GM23338 (cell line): ENCODE results near the gene DNAJC16. TPM values are rescaled to one million over a fixed set of nuclear protein-coding genes. Genes with fewer than 3 reads are reported as not detected.

Source experiments
- ATAC-seq: fragments of 200-7000 bp; cut with Tn5 transposase; 3 replicates; pipeline ENCODE4 v1.9.1; 2020
- DNase-seq: peaks from one replicate; pipeline ENCODE4 v3.0.0-alpha.2; 2015; ENCODE audit warnings: low spot score
- H2AFZ ChIP-seq: fragments of 200-600 bp; sonication (generic); 2 replicates; pipeline ENCODE4 v1.8.0; 2016; ENCODE audit warnings: antibody characterized with exemption, mild to moderate bottlenecking, moderate library complexity
- H3F3A ChIP-seq: fragments of 200-600 bp; sonication (generic); replicated peaks from 2 replicates; pipeline ENCODE4 v1.8.0; 2017; ENCODE audit warnings: antibody characterized with exemption, mixed run types, low read depth
- H3K27ac ChIP-seq: fragments of 200-600 bp; sonication (generic); 2 replicates; pipeline ENCODE4 v1.6.1; 2016; ENCODE audit warnings: low read depth
- H3K27me3 ChIP-seq: fragments of 200-600 bp; sonication (generic); 2 replicates; pipeline ENCODE4 v1.8.0; 2016; ENCODE audit warnings: mild to moderate bottlenecking, mixed run types, moderate library complexity; ENCODE audit not compliant: insufficient read depth
- H3K36me3 ChIP-seq: fragments of 200-600 bp; sonication (generic); 2 replicates; pipeline ENCODE4 v1.8.0; 2016; ENCODE audit warnings: mild to moderate bottlenecking; ENCODE audit not compliant: insufficient read depth
- H3K4me1 ChIP-seq: fragments of 200-600 bp; sonication (generic); 2 replicates; pipeline ENCODE4 v1.8.0; 2016; ENCODE audit warnings: mild to moderate bottlenecking, moderate library complexity; ENCODE audit not compliant: insufficient read depth
- H3K4me2 ChIP-seq: fragments of 200-600 bp; sonication (generic); 2 replicates; pipeline ENCODE4 v1.7.1; 2017; ENCODE audit warnings: mixed run types
- H3K4me3 ChIP-seq: fragments of 200-600 bp; sonication (generic); 2 replicates; pipeline ENCODE4 v1.6.1; 2016; ENCODE audit warnings: mixed run types
- H3K79me2 ChIP-seq: fragments of 200-600 bp; sonication (generic); replicated peaks from 2 replicates; pipeline ENCODE4 v1.8.0; 2017; ENCODE audit warnings: mild to moderate bottlenecking; ENCODE audit not compliant: insufficient read depth
- H3K9me2 ChIP-seq: fragments of 200-600 bp; sonication (generic); 2 replicates; pipeline ENCODE4 v1.8.0; 2017; ENCODE audit not compliant: insufficient read depth
- H4K20me1 ChIP-seq: fragments of 200-600 bp; sonication (generic); replicated peaks from 2 replicates; pipeline ENCODE4 v1.8.0; 2017; ENCODE audit warnings: mild to moderate bottlenecking; ENCODE audit not compliant: insufficient read depth
- H3K27ac Mint-ChIP-seq: 2 replicates; pipeline ENCODE4 v1.8.0; 2020; ENCODE audit warnings: inconsistent platforms, mild to moderate bottlenecking, moderate library complexity, mixed read lengths
- H3K27me3 Mint-ChIP-seq: 3 replicates; pipeline ENCODE4 v1.8.0; 2022; ENCODE audit warnings: low read depth, mild to moderate bottlenecking, moderate library complexity, mixed read lengths, inconsistent platforms; ENCODE audit not compliant: insufficient read depth, poor library complexity
- H3K36me3 Mint-ChIP-seq: 3 replicates; pipeline ENCODE4 v1.8.0; 2021; ENCODE audit warnings: low read depth, mild to moderate bottlenecking, inconsistent platforms, moderate library complexity, mixed read lengths
- H3K4me1 Mint-ChIP-seq: 3 replicates; pipeline ENCODE4 v1.8.0; 2020; ENCODE audit warnings: mild to moderate bottlenecking, inconsistent platforms, mixed read lengths
- H3K4me3 Mint-ChIP-seq: 3 replicates; pipeline ENCODE4 v1.8.0; 2021; ENCODE audit warnings: moderate library complexity, mild to moderate bottlenecking, inconsistent platforms, mixed read lengths
- H3K9me3 Mint-ChIP-seq: 3 replicates; pipeline ENCODE4 v1.8.0; 2020; ENCODE audit warnings: moderate library complexity, mild to moderate bottlenecking, inconsistent platforms, mixed read lengths
- CREB1 ChIP-seq: fragments of 250-450 bp; sonication (Bioruptor Pico); IDR thresholded peaks from 2 replicates; pipeline ENCODE4 v1.5.0; 2020; ENCODE audit warnings: low read depth, mild to moderate bottlenecking, moderate library complexity
- EZH2phosphoT487 ChIP-seq: fragments of 200-600 bp; sonication (generic); IDR thresholded peaks from one replicate; pipeline ENCODE4 v1.8.1; 2018; ENCODE audit warnings: antibody characterized with exemption; ENCODE audit not compliant: unreplicated experiment
- NANOG ChIP-seq: IDR thresholded peaks from 2 replicates; pipeline ENCODE4 v1.6.1; 2016; ENCODE audit warnings: antibody characterized with exemption, borderline replicate concordance
- POLR2AphosphoS5 ChIP-seq: IDR thresholded peaks from 2 replicates; pipeline ENCODE4 v1.6.1; 2016; ENCODE audit warnings: antibody characterized with exemption, low read depth
- STAT1 ChIP-seq: IDR thresholded peaks from one replicate; pipeline ENCODE4 v1.6.1; 2016; ENCODE audit warnings: antibody characterized with exemption; ENCODE audit not compliant: unreplicated experiment
- ZNF114 ChIP-seq: fragments of 250-450 bp; sonication (Bioruptor Pico); IDR thresholded peaks from 2 replicates; pipeline ENCODE4 v1.5.0; 2020; ENCODE audit warnings: mild to moderate bottlenecking, moderate library complexity
- ZNF331 ChIP-seq: fragments of 250-450 bp; sonication (Bioruptor Pico); IDR thresholded peaks from 2 replicates; pipeline ENCODE4 v1.5.0; 2020; ENCODE audit warnings: low read depth, mild to moderate bottlenecking, moderate library complexity
- polyA plus RNA-seq: library from polyadenylated mRNA; unstranded; fragments of >200 nt; fragmentation: Nextera tagmentation; extraction: Ambion mirVana; gene quantifications from 2 replicates; pipeline ENCODE4 v1.2.1, GENCODE V29; 2016
- total RNA-seq: library from RNA; depleted of rRNA; stranded (reverse); fragments of >200 nt; shearing (Covaris generic); gene quantifications from 2 replicates; pipeline ENCODE4 v1.2.3, GENCODE V29; 2014
- TF ChIP-seq, protein P1 (sequence below), 2 experiments: fragments of 200-600 bp in 1 of 2; sonication (generic) in 1 of 2; conservative IDR thresholded peaks; 2 replicates each; pipeline versions ENCODE4 v1.5.1 to v1.6.1; 2016 to 2017; ENCODE audit warnings: antibody characterized with exemption in 2 of 2, low read depth in 2 of 2, mild to moderate bottlenecking in 2 of 2, moderate library complexity in 1 of 2
- TF ChIP-seq, protein P2 (sequence below): IDR thresholded peaks from 2 replicates; pipeline ENCODE4 v1.6.1; 2016; ENCODE audit warnings: antibody characterized with exemption
- TF ChIP-seq, protein P3 (sequence below): IDR thresholded peaks from one replicate; pipeline ENCODE4 v1.6.1; 2018; ENCODE audit warnings: antibody characterized with exemption; ENCODE audit not compliant: unreplicated experiment

The DNAJC16 gene
- total and polyA plus RNA-seq, 2 experiments from 2014 or later: 6.3 to 18.0 TPM

DNA sequence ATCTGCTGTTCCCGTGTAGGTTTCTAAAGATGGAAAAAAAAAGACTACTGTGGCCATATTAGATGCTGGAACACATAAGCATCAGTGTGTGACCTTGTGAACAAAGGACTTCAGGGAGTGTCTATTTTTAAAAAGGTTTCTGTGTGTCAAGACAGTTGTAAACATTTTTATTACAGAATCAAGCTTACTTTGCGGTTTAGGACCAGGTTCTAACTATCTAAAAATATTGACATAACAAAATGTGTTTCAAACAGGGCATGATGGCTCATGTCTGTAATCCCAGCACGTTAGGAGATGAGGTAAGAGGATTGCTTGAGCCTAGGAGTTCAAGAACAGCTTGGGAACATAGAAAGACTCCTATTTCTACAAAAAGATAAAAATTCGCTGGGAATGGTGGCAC lies 83.5 kb downstream of the DNAJC16 start:
- Mint-ChIP-seq H3K4me3 (no peak overlapping the region), H3K9me3 (no peaks in the 10 kb centered on the region), H3K36me3 (no peaks in the 10 kb centered on the region), H3K4me1 (no peaks in the 10 kb centered on the region), H3K27me3 (peaks cover 9% of the 10 kb centered on the region), H3K27ac (no peak overlapping the region)
- H2AFZ ChIP-seq: no peak overlapping the region
- H3F3A ChIP-seq: no peaks in the 10 kb centered on the region
- H3K79me2 ChIP-seq: no peaks in the 10 kb centered on the region
- no peak overlapping the region for H3K27ac ChIP-seq
- TF ChIP-seq CREB1 (CRISPR knock-in tag): no peak
- H4K20me1 ChIP-seq: no peaks in the 10 kb centered on the region
- no peak overlapping the region for H3K4me2 ChIP-seq
- H3K4me1 ChIP-seq: no peaks in the 10 kb centered on the region
- H3K9me2 ChIP-seq: no peaks in the 10 kb centered on the region
- no peak overlapping the region for H3K4me3 ChIP-seq
- H3K27me3 ChIP-seq: no peaks in the 10 kb centered on the region
- DNase-seq: no peak
- no peak for ATAC-seq
- no peaks in the 10 kb centered on the region for H3K36me3 ChIP-seq

DNA sequence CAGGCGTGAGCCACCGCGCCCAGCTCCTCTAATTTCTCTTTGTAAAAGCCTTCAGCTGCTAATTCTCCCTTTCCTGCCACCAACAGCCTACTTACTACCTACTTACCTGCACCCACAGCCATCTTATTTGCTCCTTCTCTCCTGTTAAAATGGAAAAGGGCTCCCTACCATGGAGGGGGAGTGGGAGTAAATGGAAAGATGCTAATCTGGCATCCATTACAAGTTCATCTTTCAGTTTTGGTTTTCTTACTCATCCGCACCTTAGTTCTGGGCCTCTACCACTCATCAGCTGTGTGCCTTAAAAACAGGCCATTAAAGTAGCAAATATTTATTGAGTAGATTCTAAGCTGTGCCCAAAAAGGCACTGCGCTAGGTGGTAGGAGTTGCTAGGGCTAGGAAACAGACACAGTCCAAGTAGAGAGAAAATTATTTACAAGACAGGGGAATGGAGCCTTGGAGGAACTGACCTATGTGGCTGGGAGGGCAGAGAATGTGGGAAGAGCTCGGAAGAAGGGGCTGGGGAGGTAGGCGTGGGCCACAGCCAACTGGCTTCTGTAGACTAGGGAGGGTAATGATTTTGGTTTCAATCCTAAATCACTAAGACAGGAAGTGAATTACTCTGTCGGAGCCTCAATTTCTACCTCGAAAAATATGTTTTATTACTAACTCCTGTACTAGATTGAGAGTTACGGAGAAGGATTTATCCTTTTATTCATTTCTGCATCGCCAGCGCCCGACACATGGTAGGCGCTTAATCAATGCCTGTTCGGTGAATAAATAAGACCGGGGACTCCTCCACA lies 89.9 kb downstream of the DNAJC16 start:
- peak overlapping the region; percentile 76 for H3K27ac ChIP-seq
- TF ChIP-seq POLR2AphosphoS5 (no peak), EZH2phosphoT487 (no peak), NANOG (no peak), STAT1 (no peak), ZNF114 (CRISPR knock-in tag) (no peak), ZNF331 (CRISPR knock-in tag) (no peak), CREB1 (CRISPR knock-in tag) (no peak)
- TF ChIP-seq, protein P1, sequence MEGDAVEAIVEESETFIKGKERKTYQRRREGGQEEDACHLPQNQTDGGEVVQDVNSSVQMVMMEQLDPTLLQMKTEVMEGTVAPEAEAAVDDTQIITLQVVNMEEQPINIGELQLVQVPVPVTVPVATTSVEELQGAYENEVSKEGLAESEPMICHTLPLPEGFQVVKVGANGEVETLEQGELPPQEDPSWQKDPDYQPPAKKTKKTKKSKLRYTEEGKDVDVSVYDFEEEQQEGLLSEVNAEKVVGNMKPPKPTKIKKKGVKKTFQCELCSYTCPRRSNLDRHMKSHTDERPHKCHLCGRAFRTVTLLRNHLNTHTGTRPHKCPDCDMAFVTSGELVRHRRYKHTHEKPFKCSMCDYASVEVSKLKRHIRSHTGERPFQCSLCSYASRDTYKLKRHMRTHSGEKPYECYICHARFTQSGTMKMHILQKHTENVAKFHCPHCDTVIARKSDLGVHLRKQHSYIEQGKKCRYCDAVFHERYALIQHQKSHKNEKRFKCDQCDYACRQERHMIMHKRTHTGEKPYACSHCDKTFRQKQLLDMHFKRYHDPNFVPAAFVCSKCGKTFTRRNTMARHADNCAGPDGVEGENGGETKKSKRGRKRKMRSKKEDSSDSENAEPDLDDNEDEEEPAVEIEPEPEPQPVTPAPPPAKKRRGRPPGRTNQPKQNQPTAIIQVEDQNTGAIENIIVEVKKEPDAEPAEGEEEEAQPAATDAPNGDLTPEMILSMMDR (conservative IDR thresholded peaks at IDR 0.05; ENCODE audit: low read depth in 2 of 2): no peak
- TF ChIP-seq, protein P2, sequence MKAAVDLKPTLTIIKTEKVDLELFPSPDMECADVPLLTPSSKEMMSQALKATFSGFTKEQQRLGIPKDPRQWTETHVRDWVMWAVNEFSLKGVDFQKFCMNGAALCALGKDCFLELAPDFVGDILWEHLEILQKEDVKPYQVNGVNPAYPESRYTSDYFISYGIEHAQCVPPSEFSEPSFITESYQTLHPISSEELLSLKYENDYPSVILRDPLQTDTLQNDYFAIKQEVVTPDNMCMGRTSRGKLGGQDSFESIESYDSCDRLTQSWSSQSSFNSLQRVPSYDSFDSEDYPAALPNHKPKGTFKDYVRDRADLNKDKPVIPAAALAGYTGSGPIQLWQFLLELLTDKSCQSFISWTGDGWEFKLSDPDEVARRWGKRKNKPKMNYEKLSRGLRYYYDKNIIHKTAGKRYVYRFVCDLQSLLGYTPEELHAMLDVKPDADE: no peak
- TF ChIP-seq, protein P3, sequence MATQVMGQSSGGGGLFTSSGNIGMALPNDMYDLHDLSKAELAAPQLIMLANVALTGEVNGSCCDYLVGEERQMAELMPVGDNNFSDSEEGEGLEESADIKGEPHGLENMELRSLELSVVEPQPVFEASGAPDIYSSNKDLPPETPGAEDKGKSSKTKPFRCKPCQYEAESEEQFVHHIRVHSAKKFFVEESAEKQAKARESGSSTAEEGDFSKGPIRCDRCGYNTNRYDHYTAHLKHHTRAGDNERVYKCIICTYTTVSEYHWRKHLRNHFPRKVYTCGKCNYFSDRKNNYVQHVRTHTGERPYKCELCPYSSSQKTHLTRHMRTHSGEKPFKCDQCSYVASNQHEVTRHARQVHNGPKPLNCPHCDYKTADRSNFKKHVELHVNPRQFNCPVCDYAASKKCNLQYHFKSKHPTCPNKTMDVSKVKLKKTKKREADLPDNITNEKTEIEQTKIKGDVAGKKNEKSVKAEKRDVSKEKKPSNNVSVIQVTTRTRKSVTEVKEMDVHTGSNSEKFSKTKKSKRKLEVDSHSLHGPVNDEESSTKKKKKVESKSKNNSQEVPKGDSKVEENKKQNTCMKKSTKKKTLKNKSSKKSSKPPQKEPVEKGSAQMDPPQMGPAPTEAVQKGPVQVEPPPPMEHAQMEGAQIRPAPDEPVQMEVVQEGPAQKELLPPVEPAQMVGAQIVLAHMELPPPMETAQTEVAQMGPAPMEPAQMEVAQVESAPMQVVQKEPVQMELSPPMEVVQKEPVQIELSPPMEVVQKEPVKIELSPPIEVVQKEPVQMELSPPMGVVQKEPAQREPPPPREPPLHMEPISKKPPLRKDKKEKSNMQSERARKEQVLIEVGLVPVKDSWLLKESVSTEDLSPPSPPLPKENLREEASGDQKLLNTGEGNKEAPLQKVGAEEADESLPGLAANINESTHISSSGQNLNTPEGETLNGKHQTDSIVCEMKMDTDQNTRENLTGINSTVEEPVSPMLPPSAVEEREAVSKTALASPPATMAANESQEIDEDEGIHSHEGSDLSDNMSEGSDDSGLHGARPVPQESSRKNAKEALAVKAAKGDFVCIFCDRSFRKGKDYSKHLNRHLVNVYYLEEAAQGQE: no peak

More for the DNA sequence above, 89.9 kb downstream of the DNAJC16 start:
- Histone ChIP-seq H3K4me3 (peak overlapping the region; percentile 98), H2AFZ (peak overlapping the region; percentile 87), H3K9me2 (no peaks in the 10 kb centered on the region; the same call in 1 of the 2 replicates), H3K27me3 (no peaks in the 10 kb centered on the region), H3K4me2 (peak overlapping the region; percentile 78), H3F3A (peaks cover 4% of the 10 kb centered on the region; the same call in 1 of the 2 replicates), H3K4me1 (peaks cover 17% of the 10 kb centered on the region; the same call in 1 of the 2 replicates), H3K36me3 (peaks cover 5% of the 10 kb centered on the region; the same call in 1 of the 2 replicates), H4K20me1 (peaks cover 14% of the 10 kb centered on the region), H3K79me2 (peaks cover 41% of the 10 kb centered on the region)
- ATAC-seq (peak; percentile 51), DNase-seq (peak; percentile 58)
- Mint-ChIP-seq H3K36me3 (peaks cover 8% of the 10 kb centered on the region; the same call in 2 of the 3 replicates), H3K4me3 (peak overlapping the region; percentile 98), H3K27me3 (peaks cover 13% of the 10 kb centered on the region), H3K9me3 (no peaks in the 10 kb centered on the region), H3K27ac (peak overlapping the region; percentile 82), H3K4me1 (peaks cover 19% of the 10 kb centered on the region)
